Mammary epithelial cell (primary cell): ENCODE results near the gene TRPC4AP.

ENCODE experiments used
- EZH2 ChIP-seq: IDR thresholded peaks from 2 replicates; pipeline ENCODE4 v1.6.1; 2012; ENCODE audit warnings: low read length, inconsistent platforms, borderline replicate concordance
- TF ChIP-seq, protein P1 (sequence below), 2 donors: IDR thresholded peaks in 1 of 2; conservative IDR thresholded peaks in 1 of 2; 2 replicates each; pipeline ENCODE4 v1.5.1; 2011 to 2012; ENCODE audit warnings: inconsistent platforms in 2 of 2, low read length in 2 of 2, mild to moderate bottlenecking in 2 of 2, control low read depth in 1 of 2, low read depth in 1 of 2; ENCODE audit not compliant: insufficient read depth in 1 of 2; ENCODE audit errors: extremely low read depth in 1 of 2

- TF ChIP-seq, protein P1, sequence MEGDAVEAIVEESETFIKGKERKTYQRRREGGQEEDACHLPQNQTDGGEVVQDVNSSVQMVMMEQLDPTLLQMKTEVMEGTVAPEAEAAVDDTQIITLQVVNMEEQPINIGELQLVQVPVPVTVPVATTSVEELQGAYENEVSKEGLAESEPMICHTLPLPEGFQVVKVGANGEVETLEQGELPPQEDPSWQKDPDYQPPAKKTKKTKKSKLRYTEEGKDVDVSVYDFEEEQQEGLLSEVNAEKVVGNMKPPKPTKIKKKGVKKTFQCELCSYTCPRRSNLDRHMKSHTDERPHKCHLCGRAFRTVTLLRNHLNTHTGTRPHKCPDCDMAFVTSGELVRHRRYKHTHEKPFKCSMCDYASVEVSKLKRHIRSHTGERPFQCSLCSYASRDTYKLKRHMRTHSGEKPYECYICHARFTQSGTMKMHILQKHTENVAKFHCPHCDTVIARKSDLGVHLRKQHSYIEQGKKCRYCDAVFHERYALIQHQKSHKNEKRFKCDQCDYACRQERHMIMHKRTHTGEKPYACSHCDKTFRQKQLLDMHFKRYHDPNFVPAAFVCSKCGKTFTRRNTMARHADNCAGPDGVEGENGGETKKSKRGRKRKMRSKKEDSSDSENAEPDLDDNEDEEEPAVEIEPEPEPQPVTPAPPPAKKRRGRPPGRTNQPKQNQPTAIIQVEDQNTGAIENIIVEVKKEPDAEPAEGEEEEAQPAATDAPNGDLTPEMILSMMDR (conservative IDR thresholded peaks at IDR 0.05 in 1 of 2, IDR thresholded peaks at IDR 0.05 in 1 of 2; ENCODE audit: extremely low read depth in 1 of 2, insufficient read depth in 1 of 2, low read depth in 1 of 2, low read length in 2 of 2) = no peak
- TF ChIP-seq EZH2 = no peak
These were observed 80.9 kb downstream of the TRPC4AP start for GRCh38 chr20:35011589-35012226.
